ENCODE measurements around the gene SYT8. TPM values are rescaled to one million over a fixed set of nuclear protein-coding genes. Genes with fewer than 3 reads are reported as not detected.
A peak's percentile ranks its signal among the peaks of the same experiment; 100 is the strongest.

The SYT8 gene
- total RNA-seq, 2 experiments from 2014 or later = not detected

- DNase-seq (ENCODE audit: low spot score) = no peak
- H3K36me3 ChIP-seq (ENCODE audit: insufficient read depth, low read length) = no peaks in the 10 kb centered on the region; the same call in 1 of the 2 replicates
- H2AFZ ChIP-seq (ENCODE audit: low read length) = peak overlapping the region; percentile 26; the same call in 1 of the 2 replicates
- intact Hi-C loops (cut with micrococcal nuclease; ENCODE audit: unreplicated experiment) = loop anchor here (1.0 to 5.0 kb wide), 3 partner anchors 12 to 535 kb away; no protein-coding TSS in a partner anchor
- peaks cover 10% of the 10 kb centered on the region for H4K20me1 ChIP-seq (ENCODE audit: insufficient read depth, low read length)
- peak overlapping the region; percentile 93 for H3K4me3 ChIP-seq (ENCODE audit: low read depth, low read length, poor library complexity, severe bottlenecking)
- peak overlapping the region; percentile 96 for H3K27ac ChIP-seq (ENCODE audit: low read depth, low read length, poor library complexity, severe bottlenecking)
- H3K9me3 ChIP-seq (ENCODE audit: low read length) = no peaks in the 10 kb centered on the region
- H3K9me2 ChIP-seq (ENCODE audit: insufficient read depth, low read length) = no peaks in the 10 kb centered on the region
- no peak for TF ChIP-seq EZH2phosphoT487 (IDR thresholded peaks at IDR 0.05; ENCODE audit: borderline replicate concordance, low read depth, low read length)
- peaks cover 29% of the 10 kb centered on the region for H3K79me2 ChIP-seq (ENCODE audit: insufficient read depth, low read depth, low read length)
- peak overlapping the region; percentile 85 for H3K4me2 ChIP-seq (ENCODE audit: low read length)
- no TSS peak for BruUV-seq (replicated peaks)
- ChIA-PET POLR2A (interaction anchor here (1.3 kb wide), 2 partner anchors 12 to 13 kb away, joined by 3 to 4 read pairs; partner anchors contain the start of gene TNNI2), CTCF (ENCODE audit: unreplicated experiment) (no interaction called here)
- H3K4me1 ChIP-seq (ENCODE audit: insufficient read depth, low read length, poor library complexity, severe bottlenecking) = peaks cover 53% of the 10 kb centered on the region
These were observed 17.6 kb downstream of the SYT8 start for GRCh38 chr11:1852271-1852876.

DNA sequence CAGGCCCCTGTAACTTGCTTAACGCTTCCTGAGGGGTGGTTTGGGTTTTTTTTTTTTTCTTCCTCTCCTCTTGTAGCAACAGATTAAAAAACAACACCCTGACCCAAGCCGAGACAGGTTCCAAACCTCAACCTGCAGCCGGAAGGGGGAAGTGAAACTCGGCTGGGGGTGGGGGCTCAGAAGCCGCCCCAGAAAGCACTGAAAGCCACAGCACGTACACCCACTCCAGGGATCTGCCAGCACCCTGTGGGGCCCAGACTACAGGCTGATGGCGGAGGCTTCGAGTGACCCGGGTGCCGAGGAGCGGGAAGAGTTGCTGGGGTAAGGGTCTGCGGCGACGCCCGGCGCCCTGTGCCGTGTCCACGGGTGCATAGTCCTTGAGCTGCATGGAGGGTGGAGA lies 18.1 kb downstream of the SYT8 start, which contains the start of gene LSP1:
LSP1 (plus strand) TSS at position 208 of the 400 bp plus-strand sequence; CDS start at position 269, 61 bp downstream.
- H2AFZ ChIP-seq (ENCODE audit: low read length) = peak within 1 kb of the TSS; percentile 26; the same call in 1 of the 2 replicates
- H3K36me3 ChIP-seq (ENCODE audit: insufficient read depth, low read length) = no peaks in the 10 kb centered on the region; the same call in 1 of the 2 replicates
- POLR2A ChIA-PET = interaction anchor here (1.3 kb wide), 2 partner anchors 12 to 14 kb away, joined by 3 to 4 read pairs; partner anchors contain the start of gene TNNI2
- peak; percentile 96 for DNase-seq (ENCODE audit: low spot score)
- peak within 1 kb of the TSS; percentile 96 for H3K27ac ChIP-seq (ENCODE audit: low read depth, low read length, poor library complexity, severe bottlenecking)
- intact Hi-C loops (cut with micrococcal nuclease; ENCODE audit: unreplicated experiment) = loop anchor here (1.0 to 5.0 kb wide), 3 partner anchors 13 to 534 kb away; no protein-coding TSS in a partner anchor
- H4K20me1 ChIP-seq (ENCODE audit: insufficient read depth, low read length) = peaks cover 10% of the 10 kb centered on the region
- no TSS peak for BruUV-seq (replicated peaks)
- CTCF ChIA-PET (ENCODE audit: unreplicated experiment) = interaction anchor here (1.1 kb wide), 1 partner anchor 12 kb away, joined by 10 read pairs; no protein-coding TSS in a partner anchor
- TF ChIP-seq, protein P1, sequence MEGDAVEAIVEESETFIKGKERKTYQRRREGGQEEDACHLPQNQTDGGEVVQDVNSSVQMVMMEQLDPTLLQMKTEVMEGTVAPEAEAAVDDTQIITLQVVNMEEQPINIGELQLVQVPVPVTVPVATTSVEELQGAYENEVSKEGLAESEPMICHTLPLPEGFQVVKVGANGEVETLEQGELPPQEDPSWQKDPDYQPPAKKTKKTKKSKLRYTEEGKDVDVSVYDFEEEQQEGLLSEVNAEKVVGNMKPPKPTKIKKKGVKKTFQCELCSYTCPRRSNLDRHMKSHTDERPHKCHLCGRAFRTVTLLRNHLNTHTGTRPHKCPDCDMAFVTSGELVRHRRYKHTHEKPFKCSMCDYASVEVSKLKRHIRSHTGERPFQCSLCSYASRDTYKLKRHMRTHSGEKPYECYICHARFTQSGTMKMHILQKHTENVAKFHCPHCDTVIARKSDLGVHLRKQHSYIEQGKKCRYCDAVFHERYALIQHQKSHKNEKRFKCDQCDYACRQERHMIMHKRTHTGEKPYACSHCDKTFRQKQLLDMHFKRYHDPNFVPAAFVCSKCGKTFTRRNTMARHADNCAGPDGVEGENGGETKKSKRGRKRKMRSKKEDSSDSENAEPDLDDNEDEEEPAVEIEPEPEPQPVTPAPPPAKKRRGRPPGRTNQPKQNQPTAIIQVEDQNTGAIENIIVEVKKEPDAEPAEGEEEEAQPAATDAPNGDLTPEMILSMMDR (conservative IDR thresholded peaks at IDR 0.05; ENCODE audit: low read length) = no peak
- TF ChIP-seq EZH2phosphoT487 (IDR thresholded peaks at IDR 0.05; ENCODE audit: borderline replicate concordance, low read depth, low read length) = no peak
- peak within 1 kb of the TSS; percentile 85 for H3K4me2 ChIP-seq (ENCODE audit: low read length)
- H3K9me2 ChIP-seq (ENCODE audit: insufficient read depth, low read length) = no peaks in the 10 kb centered on the region
- peaks cover 29% of the 10 kb centered on the region for H3K79me2 ChIP-seq (ENCODE audit: insufficient read depth, low read depth, low read length)
- H3K4me1 ChIP-seq (ENCODE audit: insufficient read depth, low read length, poor library complexity, severe bottlenecking) = peaks cover 53% of the 10 kb centered on the region
- no peaks in the 10 kb centered on the region for H3K9me3 ChIP-seq (ENCODE audit: low read length)
- peak within 1 kb of the TSS; percentile 93 for H3K4me3 ChIP-seq (ENCODE audit: low read depth, low read length, poor library complexity, severe bottlenecking)

GRCh38 chr11:1853376-1854131 lies 18.8 kb downstream of the SYT8 start:
- H3K4me1 ChIP-seq (ENCODE audit: insufficient read depth, low read length, poor library complexity, severe bottlenecking) = peaks cover 53% of the 10 kb centered on the region
- no peaks in the 10 kb centered on the region for H3K9me3 ChIP-seq (ENCODE audit: low read length)
- peak; percentile 19 for DNase-seq (ENCODE audit: low spot score)
- H3K9me2 ChIP-seq (ENCODE audit: insufficient read depth, low read length) = no peaks in the 10 kb centered on the region
- POLR2A ChIA-PET = interaction anchor here (1.3 kb wide), 1 partner anchor 14 kb away, joined by 4 read pairs; the partner anchor contains the start of gene TNNI2
- BruUV-seq (replicated peaks) = no TSS peak
- H3K27ac ChIP-seq (ENCODE audit: low read depth, low read length, poor library complexity, severe bottlenecking) = peak overlapping the region; percentile 96
- TF ChIP-seq, protein P1 (conservative IDR thresholded peaks at IDR 0.05; ENCODE audit: low read length) = no peak
- TF ChIP-seq EZH2phosphoT487 (IDR thresholded peaks at IDR 0.05; ENCODE audit: borderline replicate concordance, low read depth, low read length) = no peak
- CTCF ChIA-PET (ENCODE audit: unreplicated experiment) = interaction anchor here (1.1 kb wide), 1 partner anchor 13 kb away, joined by 10 read pairs; no protein-coding TSS in a partner anchor
- peak overlapping the region; percentile 93 for H3K4me3 ChIP-seq (ENCODE audit: low read depth, low read length, poor library complexity, severe bottlenecking)
- no peaks in the 10 kb centered on the region; the same call in 1 of the 2 replicates for H3K36me3 ChIP-seq (ENCODE audit: insufficient read depth, low read length)
- no peak overlapping the region for H2AFZ ChIP-seq (ENCODE audit: low read length)
- intact Hi-C loops (cut with micrococcal nuclease; ENCODE audit: unreplicated experiment) = loop anchor here (2.0 to 5.0 kb wide), 3 partner anchors 29 to 534 kb away; no protein-coding TSS in a partner anchor
- H3K79me2 ChIP-seq (ENCODE audit: insufficient read depth, low read depth, low read length) = peaks cover 29% of the 10 kb centered on the region
- H3K4me2 ChIP-seq (ENCODE audit: low read length) = peak overlapping the region; percentile 85
- peaks cover 10% of the 10 kb centered on the region for H4K20me1 ChIP-seq (ENCODE audit: insufficient read depth, low read length)
